ENCODE results near the gene HOXA5.

DNA sequence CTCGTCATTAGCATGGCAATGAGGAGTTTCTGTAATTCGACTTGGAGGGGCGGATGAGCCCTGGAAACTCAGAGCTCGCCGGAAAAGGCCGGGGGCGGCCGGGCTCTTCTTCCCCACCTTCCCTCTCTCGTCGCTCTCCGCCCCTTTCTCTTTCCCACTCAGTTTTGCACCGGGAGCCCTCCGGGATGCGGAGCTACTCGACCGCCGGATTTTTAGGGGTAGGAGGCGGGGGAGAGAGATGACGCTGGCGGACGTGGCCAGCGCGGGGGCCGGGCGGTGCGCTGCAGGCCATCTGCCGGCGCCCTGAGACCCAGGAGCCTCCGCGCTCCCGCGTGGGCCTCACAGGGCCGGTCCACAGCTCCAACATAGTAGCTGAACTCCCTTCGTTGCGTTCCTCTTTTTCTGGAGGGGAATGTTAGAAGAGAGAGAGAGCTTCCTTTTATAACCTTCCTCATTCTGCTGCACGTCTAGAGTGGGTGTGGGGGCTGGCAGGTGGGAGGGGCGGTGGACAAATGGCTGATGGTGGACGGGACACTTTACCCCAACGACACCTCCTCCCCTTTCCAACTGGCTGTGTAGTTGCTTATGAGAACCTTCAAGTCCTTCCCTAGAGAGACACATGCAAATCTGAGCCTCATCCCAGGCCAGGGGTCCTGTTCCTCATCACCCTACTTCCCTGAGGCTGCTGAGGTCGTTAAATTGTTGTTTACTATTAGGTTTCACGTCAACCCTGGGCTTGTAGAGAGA is 46.5 kb downstream of the HOXA5 start:
- TF ChIP-seq CTCF (conservative IDR thresholded peaks at IDR 0.05; ENCODE audit: low read length) (no peak), EZH2phosphoT487 (IDR thresholded peaks at IDR 0.05; ENCODE audit: borderline replicate concordance, low read depth, low read length) (no peak)

Measured in OCI-LY7 (cell line).